HG02610 (cell line): ENCODE data around the gene SLPI.

ENCODE experiments used
- ATAC-seq: cut with Tn5 transposase; IDR thresholded peaks from one replicate; pipeline ENCODE4 v1.9.1; 2021; ENCODE audit warnings: mild to moderate bottlenecking, moderate library complexity; ENCODE audit not compliant: unreplicated experiment

The SLPI gene

DNA sequence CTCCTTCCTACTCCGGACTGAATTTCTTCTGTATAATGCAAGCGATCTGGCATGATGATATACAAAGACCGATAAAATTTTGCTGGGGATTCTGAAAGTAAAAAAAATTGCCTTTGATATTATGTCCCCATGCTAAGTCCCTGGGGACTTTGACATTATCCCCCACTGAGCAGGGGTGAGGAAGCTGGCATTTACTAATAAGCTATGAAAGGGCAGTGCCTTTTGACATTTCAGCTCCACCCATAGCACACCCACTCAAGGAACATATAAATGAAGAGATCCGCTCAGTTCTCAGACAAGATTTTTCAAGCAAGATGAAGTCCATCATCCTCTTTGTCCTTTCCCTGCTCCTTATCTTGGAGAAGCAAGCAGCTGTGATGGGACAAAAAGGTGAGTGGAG, 33.3 kb downstream of the SLPI start, which contains the start of gene SEMG2:
Gene SEMG2 (plus strand): TSS at position 298 of the 400 bp plus-strand sequence. CDS start 17 bp downstream, at position 315.
- ATAC-seq = no peak

DNA sequence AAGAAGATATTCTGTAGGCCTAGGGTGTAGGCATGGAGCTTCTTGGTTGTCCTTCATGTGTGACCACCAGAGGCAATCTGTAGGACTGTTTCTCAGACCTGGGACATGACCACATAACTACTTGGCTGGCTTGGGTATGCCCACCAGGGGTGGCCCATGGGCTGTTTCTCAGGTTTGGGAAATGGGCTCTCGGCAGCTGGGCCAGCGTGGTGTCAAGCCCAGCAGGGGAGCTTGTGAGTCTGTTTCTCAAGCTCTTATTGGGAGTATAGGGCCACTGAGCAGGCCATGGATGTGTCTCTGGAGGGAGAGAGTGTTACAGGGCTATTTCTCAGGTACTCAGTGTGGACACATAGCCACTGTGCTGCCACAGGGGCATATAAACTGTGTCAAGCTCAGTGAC, 35.7 kb downstream of the SLPI start:
- no peak for ATAC-seq

- no peak for ATAC-seq
Observed at GRCh38 chr20:45218124-45218523, 36.2 kb downstream of the SLPI start.

DNA sequence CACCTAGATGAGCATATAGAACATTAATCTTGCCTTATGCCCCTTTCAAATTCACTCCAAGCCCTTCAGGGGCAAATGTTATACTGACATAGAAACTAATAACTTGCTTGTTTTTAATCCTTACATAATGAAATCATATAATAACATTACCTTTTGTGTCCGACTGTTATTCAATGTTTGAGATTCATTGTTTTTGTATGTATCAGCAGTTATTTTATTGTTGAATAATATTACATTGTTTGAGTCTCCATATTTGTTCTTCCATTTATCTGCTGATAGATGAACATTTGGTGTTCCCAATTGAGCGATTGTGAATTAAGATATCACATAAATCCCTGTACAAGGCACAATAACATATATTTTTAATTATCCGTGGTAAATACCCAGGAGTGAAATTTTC, 41.5 kb downstream of the SLPI start:
- no peak for ATAC-seq

GRCh38 chr20:45211569-45212474, 42.5 kb downstream of the SLPI start:
- ATAC-seq = no peak

DNA sequence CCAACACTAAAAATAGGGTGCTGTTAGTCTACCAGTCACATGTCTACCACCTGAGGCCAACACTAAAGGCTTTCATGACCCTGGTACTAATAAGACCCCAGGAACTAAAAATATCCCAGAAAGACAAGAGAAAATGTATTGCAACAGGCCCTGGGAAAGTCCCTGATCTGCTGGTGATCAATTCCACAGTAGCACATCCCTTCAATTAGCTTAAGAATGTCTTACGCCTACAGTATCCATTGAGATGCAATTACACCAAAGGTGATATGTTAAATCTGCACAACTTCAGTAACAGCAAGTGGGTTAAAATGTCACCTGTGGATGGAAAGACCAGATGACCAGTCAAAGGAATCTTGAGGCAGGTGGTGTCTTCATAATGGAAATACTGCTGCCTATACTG, 44.4 kb downstream of the SLPI start:
- ATAC-seq = no peak

DNA sequence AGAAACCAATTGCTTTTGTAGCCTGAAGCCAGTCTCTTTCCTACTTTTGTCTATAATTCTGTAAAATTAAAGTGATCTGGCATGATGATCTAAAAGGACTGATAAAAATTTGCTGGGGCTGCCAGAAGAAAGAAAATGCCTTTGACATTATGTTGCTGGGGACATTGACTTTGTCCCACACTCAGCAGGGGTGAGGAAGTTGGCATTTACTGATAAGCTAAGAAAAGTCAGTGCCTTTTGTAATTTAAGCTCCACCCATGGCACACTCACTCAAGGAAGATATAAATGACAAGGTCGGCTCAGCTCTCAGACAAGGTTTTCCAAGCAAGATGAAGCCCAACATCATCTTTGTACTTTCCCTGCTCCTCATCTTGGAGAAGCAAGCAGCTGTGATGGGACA, 47.6 kb downstream of the SLPI start, which contains the start of gene SEMG1:
Gene SEMG1 (plus strand): TSS at position 309 of the 400 bp plus-strand sequence. CDS start 21 bp downstream, at position 330.
- ATAC-seq = no peak
